PC-3 (cell line): Measurements from ENCODE around the gene IL17REL. TPM values are rescaled to one million over a fixed set of nuclear protein-coding genes. Genes with fewer than 3 reads are reported as not detected.
"Not testable (repeated sequence)": the region's sequence is repeated elsewhere in the genome, so short reads cannot be mapped to it uniquely, and the experiment has no call there.

ENCODE experiments used
- ATAC-seq: fragments of 200-7000 bp; cut with Tn5 transposase; 2 replicates; pipeline ENCODE4 v1.9.1; 2020; ENCODE audit warnings: mild to moderate bottlenecking, moderate library complexity
- BruUV-seq: library from RNA; stranded (reverse); fragments of 400-500 nt; replicated peaks from 2 replicates; lab custom pipeline; 2021; lab: Mats Ljungman, UMichigan
- CTCF ChIA-PET: fragments of 300-600 bp; sonication (Branson Sonifier 250); formaldehyde crosslinking; loops from one replicate; lab custom pipeline; 2022; ENCODE audit warnings: antibody characterized with exemption; lab: Charles Lee
- POLR2A ChIA-PET: fragments of 300-600 bp; sonication (Branson Sonifier 250); formaldehyde crosslinking; loops from one replicate; lab custom pipeline; 2022; ENCODE audit warnings: antibody characterized with exemption; ENCODE audit not compliant: unreplicated experiment; lab: Charles Lee
- DNase-seq: peaks from one replicate; pipeline ENCODE4 v3.0.0-alpha.2; 2015
- H2AFZ ChIP-seq: fragments of 300-600 bp; sonication (generic); 2 replicates; pipeline ENCODE4 v1.6.0; 2016; ENCODE audit warnings: antibody characterized with exemption, low read length
- H3F3A ChIP-seq: fragments of 300-600 bp; sonication (generic); one replicate; pipeline ENCODE4 v1.6.0; 2017; ENCODE audit warnings: antibody characterized with exemption, low read length, control low read depth, mild to moderate bottlenecking; ENCODE audit not compliant: unreplicated experiment
- H3K27ac ChIP-seq: fragments of 300-600 bp; sonication (generic); 2 replicates; pipeline ENCODE4 v1.5.1; 2016; ENCODE audit warnings: mild to moderate bottlenecking, low read length
- H3K27me3 ChIP-seq: fragments of 300-600 bp; sonication (generic); 2 replicates; pipeline ENCODE4 v1.6.1; 2016; ENCODE audit warnings: low read length, mixed read lengths
- H3K36me3 ChIP-seq: fragments of 300-600 bp; sonication (generic); 2 replicates; pipeline ENCODE4 v1.6.1; 2016; ENCODE audit warnings: low read depth, mixed run types, low read length, mixed read lengths
- H3K4me1 ChIP-seq: fragments of 300-600 bp; sonication (generic); 2 replicates; pipeline ENCODE4 v1.5.1; 2016; ENCODE audit warnings: low read length; ENCODE audit not compliant: insufficient read depth
- H3K4me2 ChIP-seq: fragments of 300-600 bp; sonication (generic); 2 replicates; pipeline ENCODE4 v1.6.0; 2016; ENCODE audit warnings: low read length
- H3K4me3 ChIP-seq: fragments of 300-600 bp; sonication (generic); 2 replicates; pipeline ENCODE4 v1.5.1; 2016; ENCODE audit warnings: mild to moderate bottlenecking, low read length, mixed read lengths
- H3K79me2 ChIP-seq: fragments of 300-600 bp; sonication (generic); 2 replicates; pipeline ENCODE4 v1.6.1; 2017; ENCODE audit warnings: low read length, mixed read lengths
- H3K9ac ChIP-seq: fragments of 300-600 bp; sonication (generic); 2 replicates; pipeline ENCODE4 v1.6.0; 2016; ENCODE audit warnings: mild to moderate bottlenecking, low read length
- H3K9me2 ChIP-seq: fragments of 300-600 bp; sonication (generic); replicated peaks from 2 replicates; pipeline ENCODE4 v1.6.1; 2016; ENCODE audit warnings: mixed run types, low read length, mixed read lengths
- H3K9me3 ChIP-seq: fragments of 300-600 bp; sonication (generic); 2 replicates; pipeline ENCODE4 v1.6.1; 2016; ENCODE audit warnings: low read length, mixed read lengths
- H4K20me1 ChIP-seq: fragments of 300-600 bp; sonication (generic); 2 replicates; pipeline ENCODE4 v1.6.1; 2016; ENCODE audit warnings: low read length, mixed read lengths
- EZH2 ChIP-seq: fragments of 300-600 bp; sonication (generic); IDR thresholded peaks from one replicate; pipeline ENCODE4 v1.6.1; 2017; ENCODE audit warnings: antibody characterized with exemption, mild to moderate bottlenecking, low read length; ENCODE audit not compliant: unreplicated experiment
- intact Hi-C: fragments of 100-400 bp; cut with micrococcal nuclease; formaldehyde crosslinking; loops from 2 replicates; pipeline ENCODE4 v1.9.0; 2023
- total RNA-seq: library from RNA; depleted of rRNA; stranded (reverse); fragments of >200 nt; gene quantifications from 2 replicates; pipeline ENCODE4 v1.2.3, GENCODE V29; 2014
- TF ChIP-seq, protein P1 (sequence below): fragments of 300-600 bp; sonication (generic); conservative IDR thresholded peaks from 2 replicates; pipeline ENCODE4 v1.5.1; 2017; ENCODE audit warnings: antibody characterized with exemption, low read depth, mild to moderate bottlenecking, low read length

IL17REL gene
- total RNA-seq, 1 experiment from 2014 or later, result 0.04 TPM

DNA sequence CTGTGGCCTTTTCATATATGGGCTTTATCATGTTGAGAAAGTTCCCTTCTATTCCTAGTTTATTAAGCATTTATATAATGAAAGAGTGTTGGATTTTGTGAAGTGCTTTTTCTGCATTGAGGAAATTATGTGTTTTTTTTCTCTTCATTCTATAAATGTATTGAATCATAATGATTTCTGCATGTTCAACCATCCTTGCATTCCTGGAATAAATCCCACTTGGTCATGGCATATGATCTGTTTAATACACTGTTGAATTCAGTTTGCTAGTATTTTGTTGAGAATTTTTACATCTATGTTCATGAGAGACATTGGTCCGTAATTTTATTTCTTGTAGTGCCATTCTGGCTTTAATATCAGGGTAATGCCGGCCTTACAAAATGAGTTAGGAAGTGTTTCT lies 26.2 kb downstream of the IL17REL start:
- intact Hi-C loops, result no loop called here
- H3K9me3 ChIP-seq, result peaks cover 5% of the 10 kb centered on the region; the same call in 1 of the 2 replicates
- H3K9me2 ChIP-seq, result no peaks in the 10 kb centered on the region
- POLR2A ChIA-PET, result no interaction called here
- no peaks in the 10 kb centered on the region for H3K36me3 ChIP-seq
- no peak for TF ChIP-seq EZH2
- H2AFZ ChIP-seq, result no peak overlapping the region
- H3K27ac ChIP-seq, result no peak overlapping the region
- H3K79me2 ChIP-seq, result no peaks in the 10 kb centered on the region
- H3K4me1 ChIP-seq, result no peaks in the 10 kb centered on the region
- no peaks in the 10 kb centered on the region for H4K20me1 ChIP-seq
- ATAC-seq, result no peak
- no TSS peak for BruUV-seq
- no peak overlapping the region for H3K9ac ChIP-seq
- no peak for DNase-seq
- no peaks in the 10 kb centered on the region for H3F3A ChIP-seq
- CTCF ChIA-PET, result no interaction called here
- no peaks in the 10 kb centered on the region for H3K27me3 ChIP-seq
- no peak overlapping the region for H3K4me2 ChIP-seq
- no peak overlapping the region for H3K4me3 ChIP-seq

- no peaks in the 10 kb centered on the region for H3K79me2 ChIP-seq
- no peaks in the 10 kb centered on the region for H3K9me2 ChIP-seq
- no peak for TF ChIP-seq EZH2
- TF ChIP-seq, protein P1, sequence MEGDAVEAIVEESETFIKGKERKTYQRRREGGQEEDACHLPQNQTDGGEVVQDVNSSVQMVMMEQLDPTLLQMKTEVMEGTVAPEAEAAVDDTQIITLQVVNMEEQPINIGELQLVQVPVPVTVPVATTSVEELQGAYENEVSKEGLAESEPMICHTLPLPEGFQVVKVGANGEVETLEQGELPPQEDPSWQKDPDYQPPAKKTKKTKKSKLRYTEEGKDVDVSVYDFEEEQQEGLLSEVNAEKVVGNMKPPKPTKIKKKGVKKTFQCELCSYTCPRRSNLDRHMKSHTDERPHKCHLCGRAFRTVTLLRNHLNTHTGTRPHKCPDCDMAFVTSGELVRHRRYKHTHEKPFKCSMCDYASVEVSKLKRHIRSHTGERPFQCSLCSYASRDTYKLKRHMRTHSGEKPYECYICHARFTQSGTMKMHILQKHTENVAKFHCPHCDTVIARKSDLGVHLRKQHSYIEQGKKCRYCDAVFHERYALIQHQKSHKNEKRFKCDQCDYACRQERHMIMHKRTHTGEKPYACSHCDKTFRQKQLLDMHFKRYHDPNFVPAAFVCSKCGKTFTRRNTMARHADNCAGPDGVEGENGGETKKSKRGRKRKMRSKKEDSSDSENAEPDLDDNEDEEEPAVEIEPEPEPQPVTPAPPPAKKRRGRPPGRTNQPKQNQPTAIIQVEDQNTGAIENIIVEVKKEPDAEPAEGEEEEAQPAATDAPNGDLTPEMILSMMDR, result no peak
- no peak overlapping the region for H3K27ac ChIP-seq
- no peak overlapping the region for H3K4me3 ChIP-seq
- no peak for ATAC-seq
- no peaks in the 10 kb centered on the region for H3F3A ChIP-seq
- H3K9me3 ChIP-seq, result no peaks in the 10 kb centered on the region
- no peak for DNase-seq
- no peaks in the 10 kb centered on the region for H4K20me1 ChIP-seq
- H3K9ac ChIP-seq, result no peak overlapping the region
- H3K4me1 ChIP-seq, result no peaks in the 10 kb centered on the region
- POLR2A ChIA-PET, result no interaction called here
- intact Hi-C loops, result no loop called here
- no peak overlapping the region for H2AFZ ChIP-seq
- H3K27me3 ChIP-seq, result no peaks in the 10 kb centered on the region
- H3K36me3 ChIP-seq, result no peaks in the 10 kb centered on the region
- BruUV-seq, result no TSS peak
- CTCF ChIA-PET, result no interaction called here
- no peak overlapping the region for H3K4me2 ChIP-seq
Measured at GRCh38 chr22:49983148-49984042, 29.2 kb downstream of the IL17REL start.

DNA sequence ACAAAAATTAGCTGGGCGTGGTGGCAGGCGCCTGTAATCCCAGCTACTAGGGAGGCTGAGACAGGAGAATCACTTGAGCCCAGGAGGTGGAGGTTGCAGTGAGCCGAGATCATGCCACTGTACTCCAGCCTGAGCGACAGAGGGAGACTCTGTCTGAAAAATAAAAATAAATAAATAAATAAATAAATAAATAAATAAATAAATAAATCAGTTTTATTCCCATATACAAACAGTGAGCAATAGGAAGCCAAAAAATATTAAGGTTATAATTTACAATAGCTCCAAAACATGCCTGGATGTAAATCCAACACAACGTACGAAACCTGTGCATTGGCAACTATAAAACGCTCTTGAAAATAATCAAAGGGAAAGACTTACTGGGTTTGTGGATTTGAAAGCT lies 30.8 kb downstream of the IL17REL start:
- POLR2A ChIA-PET, H3K4me1 ChIP-seq, BruUV-seq, H3K27ac ChIP-seq, H3K9me3 ChIP-seq, H2AFZ ChIP-seq, H3K36me3 ChIP-seq, H3K4me3 ChIP-seq, DNase-seq, intact Hi-C loops, H3K9ac ChIP-seq, H3K79me2 ChIP-seq, H3K27me3 ChIP-seq, H3K9me2 ChIP-seq, H4K20me1 ChIP-seq, H3K4me2 ChIP-seq, H3F3A ChIP-seq, ATAC-seq, CTCF ChIA-PET: not testable (repeated sequence)
